HG02970 (cell line): Measurements from ENCODE around the gene CPA2.
"Not testable (repeated sequence)": the region's sequence is repeated elsewhere in the genome, so short reads cannot be mapped to it uniquely, and the experiment has no call there.

Source experiments
- ATAC-seq: cut with Tn5 transposase; IDR thresholded peaks from one replicate; pipeline ENCODE4 v1.9.1; 2021; ENCODE audit warnings: mild to moderate bottlenecking, moderate library complexity, moderate number of reproducible peaks; ENCODE audit not compliant: unreplicated experiment, low FRiP score

Gene CPA2

GRCh38 chr7:130249626-130250025 lies 17.0 kb upstream of the CPA2 start:
- not testable (repeated sequence) for ATAC-seq

GRCh38 chr7:130254555-130254954 lies 12.1 kb upstream of the CPA2 start:
- ATAC-seq, result no peak

DNA sequence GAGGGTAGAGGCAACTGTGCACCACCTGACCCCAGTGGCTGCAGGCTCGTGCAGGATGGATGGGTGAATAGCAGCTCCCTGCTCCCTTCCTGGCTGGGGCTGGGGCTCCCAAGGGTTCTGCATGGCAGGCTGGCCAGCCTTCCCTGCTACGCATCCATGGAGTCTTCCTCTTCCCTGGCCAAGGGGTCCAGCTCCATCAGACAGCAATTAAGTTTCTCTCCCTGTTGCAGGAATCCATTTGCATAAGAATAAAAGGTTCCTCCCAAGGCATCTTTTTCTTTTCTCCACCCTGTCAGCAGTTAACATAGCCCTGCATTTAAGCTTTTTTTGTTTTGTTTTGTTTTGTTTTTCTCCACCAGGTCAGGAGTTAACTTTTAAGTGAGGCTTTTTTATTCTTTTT lies 10.0 kb upstream of the CPA2 start:
- ATAC-seq, result no peak

- no peak for ATAC-seq
These were observed 8.1 kb upstream of the CPA2 start for GRCh38 chr7:130258494-130259078.

DNA sequence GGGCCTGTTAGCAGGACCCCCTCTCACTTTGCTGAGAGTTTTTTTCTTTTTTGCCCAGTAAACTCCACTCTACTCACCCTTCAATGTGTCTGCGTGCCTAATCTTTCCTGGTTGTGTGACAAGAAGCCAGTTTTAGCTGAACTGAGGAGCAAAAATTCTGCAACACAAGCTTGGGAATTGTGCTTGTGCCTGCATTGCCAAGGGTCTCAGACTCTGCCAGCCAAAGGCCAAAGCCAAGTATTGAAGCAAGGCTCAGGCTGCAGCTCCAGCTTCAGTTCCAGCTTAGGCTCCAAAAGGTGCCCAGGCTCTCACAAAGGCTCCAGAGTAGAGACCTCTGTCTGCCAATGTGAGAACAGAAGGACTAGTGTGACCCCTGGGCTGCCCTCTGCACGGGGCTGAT lies 4.2 kb upstream of the CPA2 start:
- ATAC-seq, result no peak

GRCh38 chr7:130263130-130263529 lies 3.5 kb upstream of the CPA2 start:
- ATAC-seq, result no peak

DNA sequence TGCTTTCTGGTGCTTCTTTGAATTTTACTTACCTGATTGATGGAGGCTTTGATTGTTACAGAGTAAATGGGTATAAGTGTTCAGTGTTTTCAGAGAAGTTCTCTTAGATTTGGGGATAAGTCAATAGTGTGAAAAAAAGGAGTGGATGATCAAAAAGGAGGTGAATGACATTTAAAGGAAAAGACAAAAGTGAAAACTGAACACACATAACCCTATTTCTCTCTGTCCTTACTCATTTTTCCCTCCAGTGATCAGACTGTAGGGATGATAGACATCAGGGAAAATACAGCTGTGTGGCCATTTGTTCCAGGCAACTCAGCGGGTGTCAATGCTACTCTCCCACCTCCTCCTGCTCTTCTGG lies 278 bp downstream of the CPA2 start:
- ATAC-seq, result no peak

DNA sequence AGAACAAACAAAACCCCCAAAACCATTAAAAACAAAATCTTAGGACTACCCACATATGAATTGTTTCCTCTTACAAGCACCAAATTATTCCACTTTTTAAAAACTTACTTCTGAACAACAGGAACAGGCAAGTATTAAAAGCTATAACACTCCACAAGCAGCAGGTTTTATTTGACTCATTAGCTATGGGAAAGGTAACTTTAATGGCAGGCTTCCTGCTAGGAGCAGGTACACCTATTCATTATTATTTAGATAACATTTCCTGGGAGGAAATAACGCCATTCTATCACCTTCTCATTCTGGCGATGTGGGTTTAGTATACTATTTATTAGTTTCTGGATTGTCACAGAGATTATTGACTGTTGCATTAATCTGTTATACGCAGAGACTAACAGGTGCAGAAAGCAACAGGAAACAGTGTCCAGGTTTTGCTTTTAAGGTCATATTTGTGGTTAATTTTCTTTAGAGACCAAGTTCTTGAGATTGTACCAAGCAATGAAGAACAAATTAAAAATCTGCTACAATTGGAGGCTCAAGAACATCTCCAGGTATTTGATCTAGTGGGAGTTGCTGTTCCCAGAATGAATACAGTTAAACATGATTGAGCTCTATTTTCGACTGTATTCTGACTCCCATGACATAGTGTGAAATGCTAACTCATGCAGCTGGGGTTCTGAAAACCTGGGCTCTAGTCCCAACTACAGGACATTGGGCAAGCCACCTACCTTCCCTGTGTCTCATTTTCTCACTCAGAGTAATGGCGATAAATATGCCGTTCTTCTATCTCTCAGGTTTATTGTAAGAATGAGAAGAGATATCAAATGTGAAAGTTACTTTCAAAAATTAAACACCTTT lies 2.0 kb downstream of the CPA2 start:
- no peak for ATAC-seq

DNA sequence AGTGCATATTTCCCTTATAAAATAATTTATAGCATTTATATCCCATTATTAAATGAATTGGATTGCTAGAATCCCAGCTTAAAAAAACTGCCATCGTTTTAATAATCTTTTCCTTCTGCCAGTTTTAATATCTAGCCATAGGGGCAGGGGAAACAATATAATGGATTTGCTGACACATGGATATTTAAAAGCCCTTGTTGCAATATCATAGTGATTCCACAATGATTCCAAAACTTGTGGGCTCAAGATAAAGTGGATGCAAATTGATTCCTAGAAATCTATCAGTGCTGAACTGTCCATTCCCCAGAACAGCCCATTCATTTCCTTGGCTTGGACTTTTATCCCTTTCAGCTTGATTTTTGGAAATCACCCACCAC lies 2.6 kb downstream of the CPA2 start:
- ATAC-seq, result no peak

DNA sequence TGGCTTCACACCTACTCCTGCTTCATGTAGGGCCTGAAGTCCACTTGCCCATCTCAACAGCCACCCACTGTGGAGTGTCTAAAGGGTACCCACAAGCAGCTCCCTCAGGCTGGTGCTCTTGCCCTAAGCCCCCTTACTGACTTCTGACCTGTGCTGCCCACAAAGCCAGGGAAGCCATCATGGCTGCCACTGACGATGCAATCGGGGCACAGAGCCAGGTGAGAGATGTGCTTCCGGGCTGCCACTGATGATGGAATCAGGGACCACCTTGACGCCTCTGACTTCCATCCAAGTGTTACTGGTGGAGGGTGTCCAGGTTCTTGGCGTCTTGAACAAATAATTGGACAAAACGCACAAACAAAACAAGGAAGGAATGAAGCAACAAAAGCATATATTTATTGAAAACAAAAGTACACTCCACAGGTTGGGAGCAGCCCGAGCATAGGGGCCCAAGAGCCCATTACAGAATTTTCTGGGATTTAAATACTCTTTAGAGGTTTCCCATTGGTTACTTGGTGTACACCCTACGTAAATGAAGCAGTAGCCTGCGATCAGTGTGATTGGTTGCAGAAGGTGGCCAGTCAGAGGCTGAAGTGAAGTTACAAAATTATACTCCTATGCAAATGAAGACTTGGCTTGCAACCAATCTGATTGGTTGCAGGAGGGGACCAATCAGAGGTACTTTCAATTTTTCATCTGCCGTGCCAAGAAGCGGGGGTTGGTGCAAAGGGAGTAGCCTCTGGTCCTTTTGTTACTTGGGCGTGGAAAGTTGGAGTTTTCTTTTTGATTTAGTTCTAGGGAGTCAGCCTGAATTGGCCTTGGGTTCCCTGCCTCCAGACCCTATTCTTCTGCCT lies 4.5 kb downstream of the CPA2 start:
- no peak for ATAC-seq

DNA sequence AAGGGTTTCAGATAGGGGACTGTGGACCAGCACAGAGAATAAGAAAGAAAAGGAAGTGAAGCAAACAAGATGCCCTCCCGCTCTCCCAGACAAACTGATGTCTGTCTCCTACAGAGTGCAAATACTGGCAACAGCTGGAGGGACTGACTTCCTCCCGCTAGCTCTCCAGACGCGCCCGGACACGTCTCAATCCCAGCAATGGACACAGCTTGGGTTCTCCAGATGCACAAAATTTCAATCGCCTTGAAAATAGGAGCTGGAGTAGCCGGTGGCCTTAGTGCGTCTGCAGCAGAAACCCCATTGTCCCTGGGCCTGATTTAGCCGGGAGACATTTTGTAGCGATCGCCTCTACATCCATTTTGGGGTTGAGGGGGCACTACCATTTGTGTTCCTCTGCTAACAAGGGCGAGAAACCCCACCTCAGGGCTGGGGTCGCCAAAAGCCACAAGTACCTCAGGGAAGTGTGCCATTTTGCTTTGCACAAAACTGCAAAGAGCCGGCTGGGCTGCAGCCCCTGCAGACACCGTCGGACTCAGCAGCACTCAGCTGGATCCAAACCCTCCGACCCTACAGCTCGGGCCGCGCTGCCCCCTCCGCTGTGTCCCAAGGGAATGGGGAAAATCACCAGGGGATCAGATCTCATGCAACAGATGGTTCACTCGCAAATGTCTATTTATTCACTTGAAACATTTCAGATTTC lies 5.9 kb downstream of the CPA2 start:
- ATAC-seq, result no peak

DNA sequence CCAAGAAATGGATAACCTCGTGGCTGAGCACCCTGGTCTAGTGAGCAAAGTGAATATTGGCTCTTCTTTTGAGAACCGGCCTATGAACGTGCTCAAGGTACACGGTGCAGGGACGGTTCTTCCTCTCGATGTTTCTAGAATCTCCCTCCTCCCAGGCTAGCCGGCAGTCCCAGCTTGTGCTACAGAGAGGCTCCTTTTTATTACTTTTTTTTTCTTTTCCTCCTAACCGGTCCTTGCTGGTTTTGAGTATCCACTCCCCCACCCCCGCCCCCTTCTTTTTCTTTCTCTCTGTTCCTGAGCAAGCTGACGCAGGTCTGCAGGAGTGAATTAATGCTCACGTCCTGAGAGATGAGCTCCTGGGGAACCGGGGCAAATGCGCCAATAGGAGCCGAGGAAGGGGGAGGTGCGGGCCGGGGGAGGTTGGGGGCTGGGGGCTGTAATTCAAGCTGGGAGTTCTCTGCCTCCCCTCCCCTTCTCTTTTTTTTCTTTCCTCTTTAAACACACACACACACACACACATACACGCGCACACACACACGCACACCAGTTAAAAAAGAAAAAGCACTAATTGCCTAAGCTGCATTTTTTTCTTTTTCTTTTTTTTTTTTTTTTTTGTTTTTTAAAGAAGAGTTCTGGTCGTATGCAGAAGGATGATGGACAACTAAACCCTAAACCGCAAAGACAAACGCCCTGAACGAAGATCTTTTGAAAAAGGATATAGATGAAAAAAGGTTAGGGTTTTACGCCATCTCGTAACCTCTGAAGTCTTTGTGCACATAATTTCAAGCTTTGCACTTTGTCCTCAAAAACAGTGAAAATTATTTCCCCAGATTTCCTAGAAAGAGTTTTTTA lies 6.6 kb downstream of the CPA2 start:
- no peak for ATAC-seq

- no peak for ATAC-seq
These were observed 7.2 kb downstream of the CPA2 start for GRCh38 chr7:130273933-130274255.

- no peak for ATAC-seq
These were observed 7.6 kb downstream of the CPA2 start for GRCh38 chr7:130274296-130274695.

- no peak for ATAC-seq
These were observed 8.4 kb downstream of the CPA2 start for GRCh38 chr7:130274983-130275591.

- ATAC-seq, result no peak
These were observed 9.2 kb downstream of the CPA2 start for GRCh38 chr7:130275826-130276297.

DNA sequence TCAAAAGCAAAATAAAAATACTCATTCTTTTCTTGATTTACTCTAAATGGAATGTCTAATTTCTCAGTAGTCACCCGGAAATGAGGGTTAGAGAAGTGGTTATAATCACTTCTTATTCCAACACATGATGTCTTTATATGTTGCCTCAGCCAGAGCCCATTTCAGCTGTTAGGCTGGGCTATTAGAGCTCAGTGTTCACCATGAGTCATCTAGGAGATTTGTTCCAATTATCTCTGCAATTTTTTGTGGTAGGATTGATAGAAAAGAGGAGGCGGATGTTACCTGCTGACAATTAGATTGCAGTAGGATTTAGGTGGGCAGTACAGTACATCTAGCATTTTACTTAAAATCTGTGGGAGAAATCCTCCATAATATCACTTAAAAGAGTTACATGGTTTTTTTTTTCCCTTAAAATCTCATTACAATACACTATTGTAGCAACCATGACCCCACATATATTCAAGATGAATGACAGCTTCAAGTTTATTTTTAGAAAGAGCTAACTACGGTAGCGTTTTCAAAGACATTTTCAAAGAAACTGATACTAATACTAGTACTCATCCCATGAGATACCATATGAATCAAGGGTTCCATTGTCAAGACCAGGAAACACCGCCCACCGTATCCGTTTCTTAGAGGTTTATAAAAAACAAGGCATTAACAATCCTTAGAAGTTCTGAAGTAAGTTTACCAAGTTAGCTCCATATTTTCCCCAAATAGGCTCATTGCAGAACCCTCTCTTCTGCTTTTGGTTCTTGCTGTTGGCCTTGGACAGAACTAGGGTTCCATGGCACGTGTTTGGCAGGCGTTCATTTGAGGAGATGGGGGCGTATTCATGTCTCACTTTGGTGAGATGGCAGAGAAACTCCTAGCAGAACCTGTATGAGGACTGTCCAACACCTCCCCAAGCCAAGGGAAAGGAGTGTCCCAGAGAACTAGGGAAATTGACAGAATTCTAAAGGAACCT lies 10.4 kb downstream of the CPA2 start:
- ATAC-seq, result no peak
